K562 (cell line): ENCODE measurements around the gene ZKSCAN5. TPM values are rescaled to one million over a fixed set of nuclear protein-coding genes. Genes with fewer than 3 reads are reported as not detected.

ENCODE experiments used
- ATAC-seq: fragments of 200-7000 bp; cut with Tn5 transposase; 3 replicates; pipeline ENCODE4 v1.9.1; 2020; ENCODE audit warnings: moderate library complexity
- BruUV-seq: library from RNA; stranded (reverse); fragments of 400-500 nt; replicated peaks from 2 replicates; lab custom pipeline; 2021; lab: Mats Ljungman, UMichigan
- CTCF ChIA-PET: fragments of 300-600 bp; formaldehyde crosslinking; extraction: SDS; loops from one replicate; lab custom pipeline; 2021; ENCODE audit warnings: low intra/inter-chr PET ratio; lab: Yijun Ruan, JAX
- POLR2A ChIA-PET: fragments of 300-600, 350-650 bp; sonication (Branson Sonifier 250); formaldehyde crosslinking; extraction: SDS; loops from one replicate; lab custom pipeline; 2021; ENCODE audit warnings: antibody characterized with exemption, inconsistent platforms; lab: Yijun Ruan, JAX
- DNase-seq, 4 experiments: peaks; one replicate each; pipeline versions ENCODE4 v3.0.0 to v3.0.0-alpha.2; 2011 to 2018; ENCODE audit warnings: low spot score in 3 of 4, mixed read lengths in 3 of 4; ENCODE audit errors: extremely low read depth in 1 of 4
- FAIRE-seq: peaks from 2 replicates; lab custom pipeline; 2011; peaks lifted over from hg19 to GRCh38; lab: Jason Lieb, UNC
- H2AFZ ChIP-seq: 2 replicates; pipeline ENCODE4 v1.6.0; 2011; ENCODE audit warnings: low read depth, low read length, control low read depth, inconsistent platforms
- H3K27ac ChIP-seq: fragments of 200-600 bp; 3 replicates; pipeline ENCODE4 v1.8.0; 2011; ENCODE audit warnings: low read depth, mild to moderate bottlenecking, control low read depth, inconsistent platforms, low read length, moderate library complexity, mixed read lengths; ENCODE audit errors: extremely low read depth
- H3K27me3 ChIP-seq, 2 experiments: fragments of 300-600 bp in 1 of 2; 2 replicates in 1 of 2; 3 replicates in 1 of 2; pipeline versions ENCODE4 v1.6.0 to v1.8.0; 2011; ENCODE audit warnings: inconsistent platforms in 2 of 2, low read length in 2 of 2, mild to moderate bottlenecking in 1 of 2, mixed read lengths in 1 of 2, moderate library complexity in 1 of 2; ENCODE audit not compliant: control insufficient read depth in 2 of 2, insufficient read depth in 2 of 2
- H3K36me3 ChIP-seq: fragments of 300-600 bp; 3 replicates; pipeline ENCODE4 v1.8.0; 2011; ENCODE audit warnings: mild to moderate bottlenecking, low read length, inconsistent platforms; ENCODE audit not compliant: control insufficient read depth, insufficient read depth
- H3K4me1 ChIP-seq, 2 experiments: fragments of 200-600 bp in 1 of 2; replicated peaks in 1 of 2; 2 replicates in 1 of 2; 3 replicates in 1 of 2; pipeline versions ENCODE4 v1.5.1 to v1.8.0; 2011; ENCODE audit warnings: inconsistent platforms in 2 of 2, low read length in 2 of 2, mild to moderate bottlenecking in 1 of 2, mixed read lengths in 1 of 2, moderate library complexity in 1 of 2; ENCODE audit not compliant: control insufficient read depth in 2 of 2, insufficient read depth in 2 of 2
- H3K4me2 ChIP-seq: 2 replicates; pipeline ENCODE4 v1.6.1; 2011; ENCODE audit warnings: low read length, control low read depth, inconsistent platforms, mixed read lengths; ENCODE audit not compliant: insufficient read depth
- H3K4me3 ChIP-seq: fragments of 200-600 bp; sonication (generic), shearing (Covaris generic); 2 replicates; pipeline ENCODE4 v1.5.1; 2016; ENCODE audit warnings: control low read depth, inconsistent platforms
- H3K79me2 ChIP-seq: fragments of 200-600 bp; 3 replicates; pipeline ENCODE4 v1.8.0; 2011; ENCODE audit warnings: low read length, inconsistent platforms; ENCODE audit not compliant: control insufficient read depth, insufficient read depth
- H3K9ac ChIP-seq, 2 experiments: 2 replicates each; pipeline versions ENCODE4 v1.6.0 to v1.6.1; 2011; ENCODE audit warnings: low read depth in 2 of 2, low read length in 2 of 2, control low read depth in 1 of 2, inconsistent platforms in 1 of 2, mild to moderate bottlenecking in 1 of 2, mixed read lengths in 1 of 2; ENCODE audit not compliant: insufficient read depth in 1 of 2
- H3K9me1 ChIP-seq: one replicate; pipeline ENCODE4 v1.6.0; 2011; ENCODE audit warnings: inconsistent platforms, mild to moderate bottlenecking, low read length, moderate library complexity; ENCODE audit not compliant: control insufficient read depth, insufficient read depth
- H3K9me3 ChIP-seq: replicated peaks from 2 replicates; pipeline ENCODE4 v1.5.1; 2011; ENCODE audit warnings: low read depth, low read length, inconsistent platforms; ENCODE audit not compliant: control insufficient read depth, insufficient read depth
- H4K20me1 ChIP-seq: replicated peaks from 2 replicates; pipeline ENCODE4 v1.6.1; 2011; ENCODE audit warnings: low read length, inconsistent platforms, mixed read lengths; ENCODE audit not compliant: control insufficient read depth, insufficient read depth
- AFF1 ChIP-seq, 2 experiments: fragments of 450-650 bp; IDR thresholded peaks; 2 replicates each; pipeline ENCODE4 v1.6.1; 2018; ENCODE audit warnings: mild to moderate bottlenecking in 2 of 2, low read depth in 1 of 2; ENCODE audit not compliant: partially characterized antibody in 2 of 2
- CHAMP1 ChIP-seq: fragments of 450-650 bp; IDR thresholded peaks from 2 replicates; pipeline ENCODE4 v1.6.1; 2016; ENCODE audit warnings: mild to moderate bottlenecking
- CTCF ChIP-seq, 3 experiments: IDR thresholded peaks in 2 of 3; conservative IDR thresholded peaks in 1 of 3; 2 replicates each; pipeline ENCODE4 v1.5.1; 2011 to 2012; ENCODE audit warnings: low read length in 3 of 3, mild to moderate bottlenecking in 3 of 3, control low read depth in 2 of 3, improper control_type of control experiment in 1 of 3, inconsistent platforms in 1 of 3, low read depth in 1 of 3, mixed read lengths in 1 of 3, moderate library complexity in 1 of 3; ENCODE audit not compliant: insufficient read depth in 2 of 3
- DMBX1 ChIP-seq: fragments of 250-450 bp; sonication (Bioruptor Pico); IDR thresholded peaks from 2 replicates; pipeline ENCODE4 v1.8.0; 2022; ENCODE audit warnings: inconsistent platforms, mild to moderate bottlenecking, moderate library complexity, borderline replicate concordance
- L3MBTL2 ChIP-seq: fragments of 450-650 bp; IDR thresholded peaks from 2 replicates; pipeline ENCODE4 v1.6.1; 2016; ENCODE audit warnings: mild to moderate bottlenecking, moderate library complexity
- LEF1 ChIP-seq: fragments of 450-650 bp; IDR thresholded peaks from 2 replicates; pipeline ENCODE4 v1.6.1; 2016; ENCODE audit warnings: mild to moderate bottlenecking
- MAZ ChIP-seq, 2 experiments: fragments of 450-650 bp in 1 of 2; sonication (generic) in 1 of 2; formaldehyde crosslinking; IDR thresholded peaks in 1 of 2; conservative IDR thresholded peaks in 1 of 2; 2 replicates each; pipeline versions ENCODE4 v1.4.0 to v1.5.0; 2020; ENCODE audit warnings: mild to moderate bottlenecking in 1 of 2, missing genetic modification reagents in 1 of 2
- PCBP1 ChIP-seq: fragments of 200-400 bp; formaldehyde crosslinking; IDR thresholded peaks from 2 replicates; pipeline ENCODE4 v1.6.1; 2018; ENCODE audit warnings: mild to moderate bottlenecking, low read depth, low read length; ENCODE audit not compliant: poor library complexity, severe bottlenecking
- STAG1 ChIP-seq: sonication (generic); formaldehyde crosslinking; IDR thresholded peaks from 2 replicates; pipeline ENCODE4 v1.5.0; 2020; ENCODE audit warnings: missing genetic modification reagents, borderline replicate concordance
- TAF15 ChIP-seq: fragments of 200-400 bp; formaldehyde crosslinking; IDR thresholded peaks from 2 replicates; pipeline ENCODE4 v1.6.1; 2017; ENCODE audit warnings: mild to moderate bottlenecking, low read depth, low read length, moderate library complexity
- TFAP4 ChIP-seq: sonication (generic); formaldehyde crosslinking; IDR thresholded peaks from 2 replicates; pipeline ENCODE4 v1.8.0; 2022; ENCODE audit warnings: missing genetic modification reagents, mild to moderate bottlenecking, moderate library complexity, borderline replicate concordance
- ZNF408 ChIP-seq: fragments of 250-450 bp; sonication (Bioruptor Pico); IDR thresholded peaks from 2 replicates; pipeline ENCODE4 v1.4.0; 2020; ENCODE audit warnings: low read depth, mild to moderate bottlenecking, moderate library complexity
- WGBS: fragments of 100-300 bp; shearing (Covaris generic); methylation state at CpG from one replicate; pipeline ENCODE4 v1.1.6; 2016; ENCODE audit warnings: low coverage, mixed read lengths; ENCODE audit not compliant: insufficient coverage; ENCODE audit errors: missing lambda C conversion rate; 5-methylcytosine and 5-hydroxymethylcytosine counted together
- in situ Hi-C: fragments of 300-500 bp; cut with MboI; formaldehyde crosslinking; loops from 4 replicates; pipeline ENCODE4 v1.15.0; 2018; ENCODE audit warnings: inconsistent platforms, mixed read lengths
- intact Hi-C: fragments of 100-400 bp; cut with micrococcal nuclease; formaldehyde crosslinking; loops from 2 replicates; pipeline ENCODE4 v1.14.2; 2022
- polyA plus RNA-seq, 8 experiments: library from polyadenylated mRNA; depleted of rRNA in 4 of 8; stranded (reverse) in 5 of 8; unstranded in 3 of 8; fragments of >200 nt; fragmentation: Nextera tagmentation in 2 of 8; fragmentation: Illumina TruSeq in 1 of 8; extraction: Ambion mirVana in 2 of 8; extraction: Trizol in 1 of 8; gene quantifications; 2 replicates each; pipeline versions ENCODE4 v1.2.1 to v1.2.3, GENCODE V29; 2011 to 2014; ENCODE audit warnings: inconsistent platforms in 1 of 8, missing spikeins in 1 of 8
- total RNA-seq, 7 experiments: library from RNA; depleted of rRNA in 6 of 7; stranded (reverse); fragments of >200 nt in 6 of 7; fragmentation: Illumina TruSeq in 2 of 7; extraction: Trizol in 2 of 7; gene quantifications; 2 replicates each; pipeline versions ENCODE4 v1.2.1 to v1.2.3, GENCODE V29; 2011 to 2021; ENCODE audit warnings: low replicate concordance in 1 of 7

ZKSCAN5 gene
- total and polyA plus RNA-seq, 9 of the 15 experiments (the other 6 are each of a cell fraction or from before 2014, with no cell fraction given): 4.2 to 19.0 (median 15.0) TPM

- no peak overlapping the region for H3K4me2 ChIP-seq
- H3K4me1 ChIP-seq: no peaks in the 10 kb centered on the region
- H3K79me2 ChIP-seq: peaks cover 7% of the 10 kb centered on the region; the same call in 1 of the 3 replicates
- H4K20me1 ChIP-seq: no peaks in the 10 kb centered on the region
- DNase-seq (no peak), ATAC-seq (peak; percentile 65), FAIRE-seq (no peak)
- intact Hi-C loops (no loop called here), in situ Hi-C loops (no loop called here)
- no TSS peak for BruUV-seq
- WGBS: 42% methylated on average over 3 of the region's 3 CpGs
- no peaks in the 10 kb centered on the region for H3K9me1 ChIP-seq
- no peak overlapping the region for H2AFZ ChIP-seq
- peaks cover 18% of the 10 kb centered on the region for H3K9me3 ChIP-seq
- H3K27ac ChIP-seq: no peak overlapping the region
- POLR2A ChIA-PET: interaction anchor here (0.8 to 1.1 kb wide), 4 partner anchors 9 to 15 kb away, joined by 3 to 4 read pairs (median 4); partner anchors contain the start of genes ZKSCAN5 and ZNF394
- H3K27me3 ChIP-seq: no peaks in the 10 kb centered on the region
- CTCF ChIA-PET: no interaction called here
- H3K36me3 ChIP-seq: peaks cover 45% of the 10 kb centered on the region
- no peak overlapping the region for H3K9ac ChIP-seq
- H3K4me3 ChIP-seq: no peak overlapping the region
- TF ChIP-seq MAZ (CRISPR knock-in tag; conservative IDR thresholded peaks at IDR 0.05 in 1 of 2, IDR thresholded peaks at IDR 0.05 in 1 of 2) (no peak), PCBP1 (no peak), STAG1 (CRISPR knock-in tag) (no peak), LEF1 (no peak), CTCF (IDR thresholded peaks at IDR 0.05 in 2 of 3, conservative IDR thresholded peaks at IDR 0.05 in 1 of 3; ENCODE audit: insufficient read depth in 2 of 3, low read depth in 1 of 3, low read length in 3 of 3) (peak; percentile 1 to 20 (median 10); a peak in 1 of 6 replicates), ZNF408 (CRISPR knock-in tag) (no peak), DMBX1 (no peak), L3MBTL2 (peak; percentile 62), TAF15 (no peak), TFAP4 (no peak), CHAMP1 (no peak), AFF1 (IDR thresholded peaks at IDR 0.05; ENCODE audit: low read depth in 1 of 2, partially characterized antibody in 2 of 2) (no peak)
Observed at GRCh38 chr7:99490878-99491277, 13.6 kb upstream of the ZKSCAN5 start.
